GM12872 (cell line): ENCODE results near the gene PSME2.
A peak's percentile ranks its signal among the peaks of the same experiment; 100 is the strongest.

Experiments used
- TF ChIP-seq, protein P1 (sequence below): IDR thresholded peaks from 3 replicates; pipeline ENCODE4 v1.5.1; 2011; ENCODE audit warnings: low read depth, mild to moderate bottlenecking, low read length, moderate library complexity; ENCODE audit not compliant: insufficient read depth

The PSME2 gene

GRCh38 chr14:24165785-24166184 is 19.4 kb upstream of the PSME2 start:
- TF ChIP-seq, protein P1, sequence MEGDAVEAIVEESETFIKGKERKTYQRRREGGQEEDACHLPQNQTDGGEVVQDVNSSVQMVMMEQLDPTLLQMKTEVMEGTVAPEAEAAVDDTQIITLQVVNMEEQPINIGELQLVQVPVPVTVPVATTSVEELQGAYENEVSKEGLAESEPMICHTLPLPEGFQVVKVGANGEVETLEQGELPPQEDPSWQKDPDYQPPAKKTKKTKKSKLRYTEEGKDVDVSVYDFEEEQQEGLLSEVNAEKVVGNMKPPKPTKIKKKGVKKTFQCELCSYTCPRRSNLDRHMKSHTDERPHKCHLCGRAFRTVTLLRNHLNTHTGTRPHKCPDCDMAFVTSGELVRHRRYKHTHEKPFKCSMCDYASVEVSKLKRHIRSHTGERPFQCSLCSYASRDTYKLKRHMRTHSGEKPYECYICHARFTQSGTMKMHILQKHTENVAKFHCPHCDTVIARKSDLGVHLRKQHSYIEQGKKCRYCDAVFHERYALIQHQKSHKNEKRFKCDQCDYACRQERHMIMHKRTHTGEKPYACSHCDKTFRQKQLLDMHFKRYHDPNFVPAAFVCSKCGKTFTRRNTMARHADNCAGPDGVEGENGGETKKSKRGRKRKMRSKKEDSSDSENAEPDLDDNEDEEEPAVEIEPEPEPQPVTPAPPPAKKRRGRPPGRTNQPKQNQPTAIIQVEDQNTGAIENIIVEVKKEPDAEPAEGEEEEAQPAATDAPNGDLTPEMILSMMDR = no peak

DNA sequence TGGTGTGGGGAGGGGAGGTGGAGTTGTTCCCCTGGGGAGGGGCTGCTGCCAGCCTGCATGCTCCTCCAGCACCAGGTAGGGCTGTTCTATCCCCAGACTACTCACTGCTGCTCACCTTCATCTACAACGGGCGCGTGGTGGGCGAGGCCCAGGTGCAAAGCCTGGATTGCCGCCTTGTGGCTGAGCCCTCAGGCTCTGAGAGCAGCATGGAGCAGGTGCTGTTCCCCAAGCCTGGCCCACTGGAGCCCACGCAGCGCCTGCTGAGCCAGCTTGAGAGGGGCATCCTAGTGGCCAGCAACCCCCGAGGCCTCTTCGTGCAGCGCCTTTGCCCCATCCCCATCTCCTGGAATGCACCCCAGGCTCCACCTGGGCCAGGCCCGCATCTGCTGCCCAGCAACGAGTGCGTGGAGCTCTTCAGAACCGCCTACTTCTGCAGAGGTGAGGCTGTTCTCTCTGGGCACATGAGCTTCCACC is 18.1 kb upstream of the PSME2 start:
- TF ChIP-seq, protein P1 = no peak

GRCh38 chr14:24162093-24162492 is 15.7 kb upstream of the PSME2 start:
- TF ChIP-seq, protein P1 = no peak

DNA sequence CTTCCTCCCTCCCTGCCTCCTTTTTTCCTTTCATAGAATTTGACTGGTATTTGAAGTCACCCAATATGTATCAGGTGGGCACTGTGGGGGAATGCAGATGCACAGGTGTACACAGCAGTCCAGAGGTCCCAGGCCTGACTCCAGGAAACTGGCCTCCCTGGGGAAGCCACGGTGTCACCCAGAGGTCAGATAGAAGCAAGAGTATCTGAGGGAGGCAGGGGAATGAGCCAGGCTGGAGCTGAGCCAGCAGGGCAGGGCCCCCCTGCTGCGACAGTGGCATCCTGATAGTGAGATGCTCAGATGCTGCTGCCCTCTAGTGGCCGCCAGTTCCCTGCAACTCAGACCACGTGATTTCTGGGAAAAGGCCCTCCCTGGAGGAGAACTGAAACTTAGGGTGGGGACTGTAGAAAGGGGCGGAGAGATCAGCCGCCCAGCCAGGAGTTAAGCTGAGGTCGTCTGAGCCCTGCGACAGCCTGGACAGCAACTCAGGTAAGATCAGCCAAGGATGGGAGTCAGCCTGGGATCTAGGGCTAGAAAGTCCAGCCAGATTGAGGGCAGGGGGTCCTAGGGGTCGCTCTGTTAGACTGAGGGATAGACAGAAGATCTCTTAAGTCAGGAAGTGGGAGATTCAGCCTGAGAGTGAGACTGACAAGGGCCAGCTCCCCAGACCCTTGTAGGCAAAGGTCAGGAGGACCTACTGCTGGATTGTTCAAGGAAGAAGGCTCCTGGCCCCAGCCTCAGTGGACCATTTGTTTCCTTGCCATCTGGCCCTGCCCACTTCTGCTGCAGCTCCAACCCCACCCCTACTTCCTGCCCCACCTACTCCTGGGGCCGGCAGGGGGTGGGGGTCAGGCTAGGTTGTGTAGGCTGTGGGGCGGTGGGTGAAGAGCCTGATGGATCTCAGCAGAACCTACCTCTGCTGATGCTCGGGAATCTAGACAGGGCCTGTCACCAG is 14.7 kb upstream of the PSME2 start, which contains the start of gene IRF9:
Gene IRF9, plus strand, starts transcription at position 416 of the 955 bp plus-strand sequence. CDS start 880 bp downstream, outside the sequence.
- TF ChIP-seq, protein P1 = peak; percentile 90

GRCh38 chr14:24160499-24160849 is 14.1 kb upstream of the PSME2 start:
- TF ChIP-seq, protein P1 = no peak

DNA sequence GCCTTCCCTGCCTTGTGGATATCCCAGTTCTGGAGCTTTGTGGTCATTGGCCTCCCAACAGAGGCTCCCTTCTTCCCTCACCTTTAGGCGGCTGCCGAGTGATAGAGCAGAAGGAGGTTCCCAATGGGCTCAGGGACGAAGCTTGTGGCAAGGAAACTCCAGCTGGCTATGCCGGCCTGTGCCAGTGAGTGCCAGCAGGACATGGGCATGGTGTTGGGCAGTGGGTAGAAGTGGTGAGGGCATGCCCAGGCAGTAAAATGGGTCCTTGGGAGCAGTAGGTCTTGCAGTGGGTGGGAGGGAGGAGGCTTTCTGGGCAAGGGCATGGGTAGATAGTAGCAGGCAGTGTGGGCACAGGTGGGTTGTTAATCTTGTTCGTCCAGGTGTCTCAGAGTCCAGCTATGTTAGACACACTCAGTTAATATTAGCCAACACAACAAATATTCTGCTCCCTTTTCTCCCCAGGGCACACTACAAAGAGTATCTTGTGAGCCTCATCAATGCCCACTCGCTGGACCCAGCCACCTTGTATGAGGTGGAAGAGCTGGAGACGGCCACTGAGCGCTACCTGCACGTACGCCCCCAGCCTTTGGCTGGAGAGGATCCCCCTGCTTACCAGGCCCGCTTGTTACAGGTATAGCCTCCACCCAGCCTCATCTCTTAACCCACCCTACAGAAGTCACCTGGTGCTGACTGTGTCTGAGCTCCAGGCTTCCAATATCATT is 13.5 kb upstream of the PSME2 start:
- TF ChIP-seq, protein P1 = no peak

- TF ChIP-seq, protein P1 = no peak
These were observed 10.9 kb upstream of the PSME2 start for GRCh38 chr14:24157331-24157730.
